H9 (cell line): Measurements from ENCODE around the gene LAMB4. TPM values are rescaled to one million over a fixed set of nuclear protein-coding genes. Genes with fewer than 3 reads are reported as not detected.

Source experiments
- DNase-seq: peaks from one replicate; pipeline ENCODE4 v3.0.0-alpha.2; 2017
- H2AFZ ChIP-seq: one replicate; pipeline ENCODE4 v1.6.1; 2013; ENCODE audit warnings: mild to moderate bottlenecking, low read length, control low read depth, moderate library complexity
- H2AK5ac ChIP-seq: 2 replicates; pipeline ENCODE4 v1.6.1; 2013; ENCODE audit warnings: low read length, control low read depth, mixed read lengths; ENCODE audit not compliant: insufficient read length
- H2BK120ac ChIP-seq: one replicate; pipeline ENCODE4 v1.6.1; 2013; ENCODE audit warnings: low read depth, mild to moderate bottlenecking, low read length, control low read depth, inconsistent platforms; ENCODE audit not compliant: poor library complexity, severe bottlenecking
- H2BK12ac ChIP-seq: 2 replicates; pipeline ENCODE4 v1.6.1; 2013; ENCODE audit warnings: low read length, control low read depth, mixed read lengths, low read depth; ENCODE audit not compliant: insufficient read length
- H2BK15ac ChIP-seq: 2 replicates; pipeline ENCODE4 v1.6.1; 2013; ENCODE audit warnings: low read depth, low read length, control low read depth
- H2BK20ac ChIP-seq: one replicate; pipeline ENCODE4 v1.6.1; 2013; ENCODE audit warnings: low read depth, mild to moderate bottlenecking, low read length, control low read depth, inconsistent platforms; ENCODE audit not compliant: poor library complexity, severe bottlenecking
- H2BK5ac ChIP-seq: 2 replicates; pipeline ENCODE4 v1.6.1; 2013; ENCODE audit warnings: low read length, control low read depth, mixed read lengths; ENCODE audit not compliant: insufficient read length
- H3K14ac ChIP-seq: 2 replicates; pipeline ENCODE4 v1.6.1; 2013; ENCODE audit warnings: low read length, control low read depth; ENCODE audit not compliant: insufficient read depth
- H3K18ac ChIP-seq: 2 replicates; pipeline ENCODE4 v1.6.1; 2013; ENCODE audit warnings: low read depth, mild to moderate bottlenecking, mixed read lengths, low read length, control low read depth; ENCODE audit not compliant: insufficient read length
- H3K23ac ChIP-seq: 2 replicates; pipeline ENCODE4 v1.6.1; 2013; ENCODE audit warnings: low read length, control low read depth, mixed read lengths, low read depth; ENCODE audit not compliant: insufficient read length
- H3K23me2 ChIP-seq: 2 replicates; pipeline ENCODE4 v1.6.1; 2013; ENCODE audit warnings: low read depth, mild to moderate bottlenecking, mixed read lengths, low read length, control low read depth; ENCODE audit not compliant: insufficient read length, poor library complexity, severe bottlenecking
- H3K27ac ChIP-seq: 2 replicates; pipeline ENCODE4 v1.5.1; 2013; ENCODE audit warnings: low read length, control low read depth, mixed read lengths, low read depth; ENCODE audit not compliant: insufficient read length
- H3K27me3 ChIP-seq: 2 replicates; pipeline ENCODE4 v1.6.1; 2013; ENCODE audit warnings: low read length, control low read depth, inconsistent platforms; ENCODE audit not compliant: insufficient read depth
- H3K4ac ChIP-seq: 2 replicates; pipeline ENCODE4 v1.6.1; 2013; ENCODE audit warnings: low read depth, mild to moderate bottlenecking, control low read depth, inconsistent platforms, low read length, moderate library complexity
- H3K4me1 ChIP-seq: 2 replicates; pipeline ENCODE4 v1.6.1; 2013; ENCODE audit warnings: low read length, control low read depth, inconsistent platforms; ENCODE audit not compliant: insufficient read depth
- H3K4me2 ChIP-seq: 2 replicates; pipeline ENCODE4 v1.6.1; 2013; ENCODE audit warnings: low read length, control low read depth, mixed read lengths; ENCODE audit not compliant: insufficient read length, insufficient read depth
- H3K56ac ChIP-seq: 2 replicates; pipeline ENCODE4 v1.6.1; 2013; ENCODE audit warnings: low read depth, mild to moderate bottlenecking, mixed read lengths, low read length, control low read depth; ENCODE audit not compliant: insufficient read length
- H3K79me1 ChIP-seq: 2 replicates; pipeline ENCODE4 v1.6.1; 2013; ENCODE audit warnings: low read depth, mild to moderate bottlenecking, moderate library complexity, low read length, control low read depth, inconsistent platforms; ENCODE audit not compliant: insufficient read depth, poor library complexity, severe bottlenecking
- H3K79me2 ChIP-seq: 2 replicates; pipeline ENCODE4 v1.6.1; 2013; ENCODE audit warnings: low read length, control low read depth, inconsistent platforms; ENCODE audit not compliant: insufficient read depth
- H3K9ac ChIP-seq: 2 replicates; pipeline ENCODE4 v1.6.1; 2013; ENCODE audit warnings: low read length, control low read depth, mixed read lengths; ENCODE audit not compliant: insufficient read length; ENCODE audit errors: extremely low read depth
- H3K9me3 ChIP-seq: one replicate; pipeline ENCODE4 v1.6.1; 2013; ENCODE audit warnings: low read depth, low read length, inconsistent platforms; ENCODE audit not compliant: control insufficient read depth
- H3T11ph ChIP-seq: one replicate; pipeline ENCODE4 v1.6.1; 2013; ENCODE audit warnings: mild to moderate bottlenecking, low read length, control low read depth, inconsistent platforms
- H4K20me1 ChIP-seq: one replicate; pipeline ENCODE4 v1.6.1; 2013; ENCODE audit not compliant: control insufficient read depth, insufficient read length, insufficient read depth
- H4K5ac ChIP-seq: 2 replicates; pipeline ENCODE4 v1.6.1; 2013; ENCODE audit warnings: low read depth, mild to moderate bottlenecking, mixed read lengths, low read length, control low read depth; ENCODE audit not compliant: insufficient read length
- H4K8ac ChIP-seq: replicated peaks from 2 replicates; pipeline ENCODE4 v1.6.1; 2013; ENCODE audit warnings: low read length, control low read depth, mixed read lengths, low read depth; ENCODE audit not compliant: insufficient read length
- H4K91ac ChIP-seq: 2 replicates; pipeline ENCODE4 v1.6.1; 2013; ENCODE audit warnings: low read depth, mild to moderate bottlenecking, moderate library complexity, mixed read lengths, low read length, control low read depth; ENCODE audit not compliant: insufficient read length
- H3K27ac Mint-ChIP-seq, 3 experiments: 2 replicates in 2 of 3; 3 replicates in 1 of 3; pipeline ENCODE4 v1.8.0; 2020 to 2021; ENCODE audit warnings: mixed read lengths in 3 of 3, mild to moderate bottlenecking in 1 of 3, moderate library complexity in 1 of 3
- H3K27me3 Mint-ChIP-seq: 2 replicates; pipeline ENCODE4 v1.8.0; 2021; ENCODE audit warnings: low read depth, mild to moderate bottlenecking, moderate library complexity, mixed read lengths
- H3K36me3 Mint-ChIP-seq, 3 experiments: 2 replicates in 2 of 3; 3 replicates in 1 of 3; pipeline ENCODE4 v1.8.0; 2020 to 2021; ENCODE audit warnings: low read depth in 3 of 3, mixed read lengths in 3 of 3; ENCODE audit not compliant: insufficient read depth in 1 of 3
- H3K4me1 Mint-ChIP-seq, 2 experiments: 2 replicates each; pipeline ENCODE4 v1.8.0; 2020; ENCODE audit warnings: mixed read lengths in 2 of 2
- H3K4me3 Mint-ChIP-seq, 2 experiments: 2 replicates in 1 of 2; 3 replicates in 1 of 2; pipeline ENCODE4 v1.8.0; 2020 to 2021; ENCODE audit warnings: mild to moderate bottlenecking in 2 of 2, mixed read lengths in 2 of 2, moderate library complexity in 1 of 2
- H3K9me3 Mint-ChIP-seq, 2 experiments: 2 replicates in 1 of 2; 3 replicates in 1 of 2; pipeline ENCODE4 v1.8.0; 2020; ENCODE audit warnings: mild to moderate bottlenecking in 2 of 2, mixed read lengths in 2 of 2, moderate library complexity in 1 of 2
- CTCF ChIP-seq: fragments of 200-600 bp; sonication (generic); conservative IDR thresholded peaks from 3 replicates; pipeline ENCODE4 v1.8.0; 2021; ENCODE audit warnings: antibody characterized with exemption, mild to moderate bottlenecking
- WGBS: extraction: QIAGEN DNeasy Blood & Tissue Kit; methylation state at CpG from one replicate; pipeline ENCODE4 v1.1.7; 2013; ENCODE audit warnings: missing lambda C conversion rate, low lambda C conversion rate, mixed read lengths; ENCODE audit not compliant: insufficient read length; ENCODE audit errors: extremely low coverage; 5-methylcytosine and 5-hydroxymethylcytosine counted together
- total RNA-seq: library from RNA; stranded (reverse); gene quantifications from 2 replicates; pipeline ENCODE4 v1.2.1, GENCODE V29; 2021

The LAMB4 gene
- total RNA-seq, 1 experiment from 2014 or later: not detected

- Histone ChIP-seq H3K4me2 (no peak overlapping the region), H2BK15ac (no peak overlapping the region), H3K27me3 (no peaks in the 10 kb centered on the region), H2BK5ac (no peak overlapping the region), H3K9me3 (no peaks in the 10 kb centered on the region), H3K56ac (no peak overlapping the region), H3K9ac (no peak overlapping the region), H3K27ac (no peak overlapping the region), H4K8ac (no peak overlapping the region), H2BK12ac (no peak overlapping the region), H4K91ac (no peak overlapping the region), H2AK5ac (no peak overlapping the region), H2BK120ac (no peak overlapping the region), H3K23ac (no peak overlapping the region), H3K79me1 (no peaks in the 10 kb centered on the region), H2BK20ac (no peak overlapping the region), H4K20me1 (no peaks in the 10 kb centered on the region), H4K5ac (no peak overlapping the region), H2AFZ (no peak overlapping the region), H3K18ac (no peak overlapping the region), H3T11ph (no peak overlapping the region), H3K4ac (no peak overlapping the region), H3K4me1 (no peaks in the 10 kb centered on the region), H3K79me2 (no peaks in the 10 kb centered on the region), H3K14ac (no peak overlapping the region), H3K23me2 (no peaks in the 10 kb centered on the region)
- Mint-ChIP-seq H3K27ac (no peak overlapping the region), H3K9me3 (no peaks in the 10 kb centered on the region), H3K4me3 (no peak overlapping the region), H3K36me3 (no peaks in the 10 kb centered on the region), H3K27me3 (peaks cover 4% of the 10 kb centered on the region), H3K4me1 (no peaks in the 10 kb centered on the region)
- WGBS: no CpG with 5 or more reads among the region's 2 CpGs
- no peak for TF ChIP-seq CTCF
- no peak for DNase-seq
These were observed 114.4 kb downstream of the LAMB4 start for GRCh38 chr7:108015740-108016139.
